ENCODE results near the gene COA1.

DNA sequence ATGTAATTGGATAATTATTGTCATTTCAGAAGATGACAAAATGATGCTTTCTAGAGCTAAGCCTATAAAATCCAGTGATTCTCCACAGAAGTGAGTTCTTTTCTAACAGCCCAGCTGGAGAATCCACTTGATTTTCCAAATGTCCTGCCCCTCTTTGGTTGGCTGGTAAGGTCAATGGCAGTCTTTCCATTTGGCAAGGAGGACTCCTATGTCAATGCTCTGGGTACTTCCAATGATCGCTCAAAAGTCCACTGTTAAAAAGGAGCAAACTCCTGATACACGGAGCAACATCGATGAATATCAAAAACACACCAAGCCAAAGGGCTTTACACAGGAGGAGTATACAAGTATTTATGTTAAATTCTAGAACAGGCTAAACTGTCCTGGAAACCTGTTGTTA, 88.6 kb downstream of the COA1 start:
- TF ChIP-seq, protein P1, sequence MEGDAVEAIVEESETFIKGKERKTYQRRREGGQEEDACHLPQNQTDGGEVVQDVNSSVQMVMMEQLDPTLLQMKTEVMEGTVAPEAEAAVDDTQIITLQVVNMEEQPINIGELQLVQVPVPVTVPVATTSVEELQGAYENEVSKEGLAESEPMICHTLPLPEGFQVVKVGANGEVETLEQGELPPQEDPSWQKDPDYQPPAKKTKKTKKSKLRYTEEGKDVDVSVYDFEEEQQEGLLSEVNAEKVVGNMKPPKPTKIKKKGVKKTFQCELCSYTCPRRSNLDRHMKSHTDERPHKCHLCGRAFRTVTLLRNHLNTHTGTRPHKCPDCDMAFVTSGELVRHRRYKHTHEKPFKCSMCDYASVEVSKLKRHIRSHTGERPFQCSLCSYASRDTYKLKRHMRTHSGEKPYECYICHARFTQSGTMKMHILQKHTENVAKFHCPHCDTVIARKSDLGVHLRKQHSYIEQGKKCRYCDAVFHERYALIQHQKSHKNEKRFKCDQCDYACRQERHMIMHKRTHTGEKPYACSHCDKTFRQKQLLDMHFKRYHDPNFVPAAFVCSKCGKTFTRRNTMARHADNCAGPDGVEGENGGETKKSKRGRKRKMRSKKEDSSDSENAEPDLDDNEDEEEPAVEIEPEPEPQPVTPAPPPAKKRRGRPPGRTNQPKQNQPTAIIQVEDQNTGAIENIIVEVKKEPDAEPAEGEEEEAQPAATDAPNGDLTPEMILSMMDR (IDR thresholded peaks at IDR 0.05; ENCODE audit: low read depth, low read length, poor library complexity, severe bottlenecking) = no peak
- TF ChIP-seq EZH2phosphoT487 (IDR thresholded peaks at IDR 0.05; ENCODE audit: borderline replicate concordance, low read length) = no peak
